ENCODE measurements around the gene DENND6B.

DNA sequence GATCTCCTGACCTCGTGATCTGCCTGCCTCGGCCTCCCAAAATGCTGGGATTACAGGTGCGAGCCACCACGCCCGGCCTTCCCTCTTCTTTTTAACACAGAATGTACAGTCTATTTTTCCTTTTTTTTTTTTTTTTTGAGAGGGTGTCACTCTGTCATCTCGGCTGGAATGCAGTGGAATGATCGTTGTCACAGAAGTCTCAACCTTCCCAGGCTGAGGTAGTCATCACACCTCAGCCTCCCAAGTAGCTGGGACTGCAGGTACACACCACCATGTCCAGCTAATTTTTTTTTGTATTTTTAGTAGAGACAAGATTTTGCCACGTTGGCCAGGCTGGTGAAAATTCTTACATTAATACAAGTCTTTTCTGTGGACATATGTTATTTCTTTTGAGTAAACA, 29.4 kb upstream of the DENND6B start:
- TF ChIP-seq POLR2A (IDR thresholded peaks at IDR 0.05) (no peak), POLR2AphosphoS5 (IDR thresholded peaks at IDR 0.05) (no peak)
- TF ChIP-seq, protein P1, sequence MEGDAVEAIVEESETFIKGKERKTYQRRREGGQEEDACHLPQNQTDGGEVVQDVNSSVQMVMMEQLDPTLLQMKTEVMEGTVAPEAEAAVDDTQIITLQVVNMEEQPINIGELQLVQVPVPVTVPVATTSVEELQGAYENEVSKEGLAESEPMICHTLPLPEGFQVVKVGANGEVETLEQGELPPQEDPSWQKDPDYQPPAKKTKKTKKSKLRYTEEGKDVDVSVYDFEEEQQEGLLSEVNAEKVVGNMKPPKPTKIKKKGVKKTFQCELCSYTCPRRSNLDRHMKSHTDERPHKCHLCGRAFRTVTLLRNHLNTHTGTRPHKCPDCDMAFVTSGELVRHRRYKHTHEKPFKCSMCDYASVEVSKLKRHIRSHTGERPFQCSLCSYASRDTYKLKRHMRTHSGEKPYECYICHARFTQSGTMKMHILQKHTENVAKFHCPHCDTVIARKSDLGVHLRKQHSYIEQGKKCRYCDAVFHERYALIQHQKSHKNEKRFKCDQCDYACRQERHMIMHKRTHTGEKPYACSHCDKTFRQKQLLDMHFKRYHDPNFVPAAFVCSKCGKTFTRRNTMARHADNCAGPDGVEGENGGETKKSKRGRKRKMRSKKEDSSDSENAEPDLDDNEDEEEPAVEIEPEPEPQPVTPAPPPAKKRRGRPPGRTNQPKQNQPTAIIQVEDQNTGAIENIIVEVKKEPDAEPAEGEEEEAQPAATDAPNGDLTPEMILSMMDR (IDR thresholded peaks at IDR 0.05) = no peak
